Spleen (tissue), 7 donors: ENCODE data around the gene DSCAML1.

ENCODE experiments used
- CTCF ChIP-seq, 11 experiments: fragments of 200-600 bp in 7 of 11; fragments of 450-650 bp in 4 of 11; sonication (generic) in 4 of 11; IDR thresholded peaks in 8 of 11; conservative IDR thresholded peaks in 3 of 11; 1 replicate in 7 of 11; 2 replicates in 4 of 11; pipeline versions ENCODE4 v1.4.0 to v1.8.0; 2016 to 2021; ENCODE audit warnings: antibody characterized with exemption in 11 of 11, inconsistent platforms in 4 of 11, mild to moderate bottlenecking in 1 of 11
- POLR2A ChIP-seq, 3 donors: fragments of 450-650 bp; IDR thresholded peaks; one replicate each; pipeline ENCODE4 v1.5.1; 2017; ENCODE audit warnings: antibody characterized with exemption in 3 of 3, mild to moderate bottlenecking in 1 of 3
- POLR2AphosphoS5 ChIP-seq, 3 donors: sonication (generic); formaldehyde crosslinking; IDR thresholded peaks; one replicate each; pipeline ENCODE4 v1.5.1; 2017; ENCODE audit warnings: antibody characterized with exemption in 3 of 3
- donor health status: DM: no; HTN: no; CAD: no; lungs with moderate emphysema.
- donor health status: DM: no; HTN: no; CAD: no.
- donor health status: DM: no; HTN: no; CAD: no.

- TF ChIP-seq CTCF (IDR thresholded peaks at IDR 0.05 in 8 of 11, conservative IDR thresholded peaks at IDR 0.05 in 3 of 11) (no peak), POLR2A (IDR thresholded peaks at IDR 0.05) (no peak), POLR2AphosphoS5 (IDR thresholded peaks at IDR 0.05) (no peak)
Measured at GRCh38 chr11:117538263-117539135, 258.5 kb downstream of the DSCAML1 start.
